Head of caudate nucleus (tissue), 42 donors: ENCODE results near the gene FAM83D.
"Not testable (repeated sequence)": the region's sequence is repeated elsewhere in the genome, so short reads cannot be mapped to it uniquely, and the experiment has no call there.

Experiments used
- DNase-seq, 42 donors: peaks; one replicate each; pipeline versions ENCODE4 v3.0.0 to v3.0.0-alpha.2; 2020 to 2021; ENCODE audit warnings: mixed read lengths in 7 of 42
- intact Hi-C: fragments of 100-400 bp; cut with DNase I; formaldehyde crosslinking; loops from one replicate; pipeline ENCODE4 v1.15.0; 2022

The FAM83D gene

DNA sequence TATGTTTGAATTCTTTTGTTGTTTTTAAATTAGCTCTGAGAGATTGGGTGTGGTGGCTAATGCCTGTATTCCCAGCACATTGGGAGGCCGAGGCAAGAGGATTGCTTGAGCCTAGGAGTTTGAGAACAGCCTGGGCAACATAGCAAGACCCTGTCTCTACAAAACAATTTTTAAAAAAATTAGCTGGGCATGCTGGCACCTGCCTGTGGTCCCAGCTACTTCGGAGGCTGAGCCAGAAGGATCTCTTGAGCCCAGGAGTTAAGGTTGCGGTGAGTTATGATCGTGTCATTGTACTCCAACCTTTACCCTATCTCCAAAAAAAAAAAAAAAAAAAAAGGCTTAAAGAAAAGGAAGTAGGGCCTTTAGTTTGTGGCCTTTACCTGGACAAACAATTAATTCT, 58.8 kb downstream of the FAM83D start:
- DNase-seq, result no peak
- intact Hi-C loops, result no loop called here

DNA sequence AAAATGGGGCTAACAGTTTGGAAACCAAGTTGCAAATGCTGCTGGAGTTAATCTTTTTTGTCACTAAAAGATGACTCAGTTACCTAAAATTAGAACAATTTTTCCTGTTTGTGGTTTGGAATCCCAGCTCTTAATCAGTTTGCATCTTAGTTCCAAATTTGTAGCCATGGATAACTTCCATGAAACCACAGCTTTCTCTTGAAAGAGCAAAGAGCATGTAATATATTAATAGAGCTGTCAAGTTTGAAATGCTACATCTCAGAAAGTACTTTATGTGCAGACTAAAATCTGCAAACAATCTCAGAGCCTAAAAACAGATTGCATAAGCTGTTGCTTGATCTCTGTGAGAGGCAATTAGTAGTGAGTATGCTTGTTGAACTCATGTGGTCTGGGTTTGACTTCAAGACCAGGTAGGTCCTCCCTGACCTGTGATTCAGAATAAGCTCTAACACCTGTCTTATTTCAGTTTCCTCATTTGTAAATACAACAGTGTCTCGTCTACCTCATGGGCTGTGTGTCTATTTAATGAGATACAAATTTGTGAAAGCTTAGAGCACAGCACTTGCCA, 59.5 kb downstream of the FAM83D start:
- intact Hi-C loops, result no loop called here
- DNase-seq, result peak in 2 of 42 donors; percentile 2 to 13

DNA sequence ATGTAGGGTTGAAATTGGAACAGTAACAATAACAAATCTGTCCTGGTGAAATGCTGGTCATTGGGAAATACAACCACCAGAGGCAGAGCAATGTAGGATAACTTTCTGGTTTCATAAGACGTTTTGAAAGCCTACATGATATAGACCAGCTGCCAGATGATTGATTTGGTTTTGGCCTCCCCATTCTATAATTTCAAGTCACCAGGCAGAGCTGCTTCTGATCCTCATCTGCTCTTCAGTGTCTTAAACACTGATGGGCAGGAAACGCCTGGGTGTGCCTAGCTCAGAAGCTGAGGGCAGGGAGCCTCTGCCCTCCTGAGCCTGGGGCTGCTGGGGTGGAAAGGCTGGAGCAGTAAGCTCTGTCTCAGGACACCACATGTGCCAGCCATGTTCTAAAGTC, 60.4 kb downstream of the FAM83D start:
- intact Hi-C loops, result no loop called here
- no peak for DNase-seq

DNA sequence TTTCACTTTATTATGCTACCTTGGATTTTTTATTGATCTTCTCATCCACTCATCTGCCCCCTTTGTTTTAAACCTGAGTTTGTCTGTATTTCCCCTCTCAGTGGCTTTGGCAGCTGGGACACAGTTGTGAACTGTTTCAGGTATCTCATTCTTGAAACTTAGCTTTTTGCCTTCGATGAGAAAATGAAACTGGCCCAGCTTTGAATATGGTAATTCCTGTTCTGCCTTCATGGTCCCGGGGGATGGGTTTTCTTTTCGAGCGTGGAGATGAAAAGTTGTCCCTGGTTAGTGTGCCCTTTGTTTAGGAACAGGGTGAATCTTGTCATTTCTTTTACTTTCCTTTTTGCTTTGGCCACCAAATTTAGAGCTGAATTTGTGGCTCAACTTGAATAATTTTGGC, 61.6 kb downstream of the FAM83D start:
- intact Hi-C loops, result no loop called here
- no peak for DNase-seq

DNA sequence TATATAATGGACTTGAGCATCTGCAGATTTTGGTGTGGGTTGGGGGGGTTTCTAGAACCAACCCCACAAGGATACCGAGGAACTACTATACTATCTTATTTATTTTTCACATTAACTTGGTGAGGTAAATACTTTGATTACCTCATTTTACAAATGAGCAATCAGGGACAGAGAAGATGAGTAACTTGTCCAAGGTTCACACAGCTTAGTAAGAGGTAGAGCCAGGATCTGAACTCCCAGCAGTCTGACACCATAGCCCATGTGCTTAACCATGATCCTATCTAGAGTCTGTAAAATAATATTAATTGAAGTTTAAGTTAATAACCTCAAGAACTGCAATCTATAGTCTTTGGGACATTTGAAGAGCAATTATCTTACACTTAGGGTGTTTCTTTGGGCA, 64.5 kb downstream of the FAM83D start:
- intact Hi-C loops, result no loop called here
- DNase-seq, result no peak

DNA sequence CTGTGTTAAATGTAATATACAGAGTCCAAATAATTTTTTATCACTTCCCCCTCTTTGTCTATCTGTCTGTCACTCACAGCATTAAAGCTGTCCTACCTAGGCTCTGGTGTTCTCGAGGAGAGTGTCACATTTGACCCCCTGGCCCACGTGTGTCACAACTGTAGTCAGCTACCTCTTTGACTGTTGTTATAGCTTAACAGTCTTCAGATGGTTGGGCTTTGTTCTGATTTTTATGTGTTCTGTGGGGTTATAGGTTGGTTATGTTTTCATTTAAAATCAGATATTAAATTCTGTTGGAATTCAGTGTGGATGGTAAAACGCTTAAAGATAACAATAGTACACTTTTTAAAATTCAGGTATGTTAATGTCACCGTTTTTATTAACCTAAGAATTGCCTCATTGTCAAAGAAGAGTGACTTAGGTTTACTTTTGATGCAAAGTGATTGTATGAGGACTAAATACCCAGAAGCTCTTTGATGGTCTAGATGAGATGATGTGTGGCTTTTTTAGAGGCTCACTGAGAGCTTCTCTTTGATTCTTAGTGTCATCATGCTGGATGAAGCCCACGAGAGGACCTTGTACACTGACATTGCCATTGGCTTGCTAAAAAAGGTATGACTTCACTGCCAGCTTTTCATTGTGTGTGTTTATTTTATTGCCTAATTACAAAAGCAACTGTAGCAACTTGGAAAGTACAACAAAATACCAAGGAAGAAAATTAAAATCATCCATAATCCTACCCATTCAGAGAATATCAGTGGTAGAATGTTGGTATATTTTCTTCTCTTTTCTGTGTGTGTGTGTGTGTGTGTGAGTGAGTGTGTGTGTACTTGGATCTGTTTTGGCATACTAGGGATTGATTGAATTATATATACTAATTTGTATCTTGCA, 65.8 kb downstream of the FAM83D start:
- no peak for DNase-seq
- intact Hi-C loops, result no loop called here

DNA sequence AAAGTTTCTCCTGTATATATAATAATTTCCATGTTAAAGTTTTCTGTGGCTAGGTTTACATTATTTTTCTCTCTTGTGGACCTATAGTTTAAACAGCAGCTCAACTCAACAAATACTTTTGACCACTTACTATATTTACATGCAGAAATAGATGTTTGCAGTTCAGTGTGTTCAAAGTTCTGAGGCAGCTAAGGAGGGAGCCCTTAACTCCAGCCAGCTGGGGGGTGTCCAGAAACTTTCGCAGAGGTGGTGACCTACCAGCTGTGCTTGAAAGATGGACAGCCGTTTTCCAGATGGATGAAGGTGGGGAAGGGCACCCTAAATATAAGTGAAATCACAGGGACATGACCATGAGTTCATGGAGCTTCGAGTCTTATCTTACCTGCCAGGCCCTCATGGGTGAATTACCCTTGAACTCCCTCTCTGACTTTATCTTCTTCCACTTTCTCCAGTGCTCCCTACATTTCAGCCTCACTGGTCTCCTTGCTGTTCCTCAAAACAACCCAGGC, 69.4 kb downstream of the FAM83D start:
- intact Hi-C loops, result no loop called here
- no peak for DNase-seq

DNA sequence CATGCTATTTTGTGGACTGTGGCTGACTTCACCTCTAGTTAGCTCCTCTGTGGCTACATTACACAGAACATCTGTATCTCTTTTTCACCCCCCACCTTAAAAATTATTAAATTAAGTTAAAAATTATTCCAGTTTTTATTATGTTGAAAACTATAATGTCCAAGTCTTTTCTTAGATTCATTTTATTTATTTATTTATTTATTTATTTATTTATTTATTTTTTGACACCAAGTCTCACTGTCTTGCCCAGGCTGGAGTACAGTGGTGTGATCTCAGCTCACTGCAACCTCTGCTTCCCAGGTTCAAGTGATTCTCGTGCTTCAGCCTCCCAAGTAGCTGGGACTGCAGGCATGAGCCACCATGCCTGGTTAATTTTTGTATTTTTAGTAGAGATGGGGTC, 70.6 kb downstream of the FAM83D start:
- DNase-seq, intact Hi-C loops: not testable (repeated sequence)

DNA sequence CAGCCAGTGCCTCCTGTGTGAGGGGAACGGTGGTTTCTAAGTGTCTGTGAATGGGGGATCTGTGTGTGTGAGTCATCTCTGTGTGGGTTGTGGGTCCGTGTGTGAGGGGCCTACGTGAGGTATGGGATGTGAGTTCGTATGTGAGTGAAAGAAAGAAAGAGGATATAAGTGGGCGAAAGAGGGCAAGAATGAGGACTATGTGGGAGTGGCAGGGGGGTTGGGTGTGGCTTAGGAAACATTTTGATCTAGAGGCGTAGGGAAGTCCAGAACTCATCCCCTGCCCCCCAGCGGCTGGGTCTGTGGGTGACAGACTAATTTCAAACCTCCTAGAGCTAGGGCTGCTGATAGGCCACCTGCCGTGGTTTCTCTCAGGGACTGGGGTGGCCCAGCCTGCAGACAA, 71.4 kb downstream of the FAM83D start:
- DNase-seq, result no peak
- intact Hi-C loops, result no loop called here

DNA sequence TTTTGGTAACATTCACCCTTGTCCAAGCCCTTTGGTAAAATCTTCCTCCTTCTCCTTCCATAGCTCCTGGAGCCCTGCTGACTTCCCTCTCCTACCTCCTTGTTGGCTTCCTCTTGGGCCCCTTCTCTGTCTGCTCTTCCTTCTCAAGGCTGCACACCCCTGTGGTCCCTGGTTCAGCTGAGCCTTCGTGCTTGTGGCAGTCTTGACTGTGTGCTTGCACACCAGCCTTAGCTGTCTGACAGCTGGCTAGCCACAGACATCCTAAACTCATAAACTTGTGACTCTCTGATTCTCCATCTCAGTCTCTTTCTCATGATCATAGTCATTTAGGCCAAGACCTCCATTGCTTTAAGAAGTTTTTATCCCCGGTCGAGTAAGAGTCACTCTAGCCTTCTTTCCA, 73.0 kb downstream of the FAM83D start:
- no peak for DNase-seq
- intact Hi-C loops, result no loop called here

DNA sequence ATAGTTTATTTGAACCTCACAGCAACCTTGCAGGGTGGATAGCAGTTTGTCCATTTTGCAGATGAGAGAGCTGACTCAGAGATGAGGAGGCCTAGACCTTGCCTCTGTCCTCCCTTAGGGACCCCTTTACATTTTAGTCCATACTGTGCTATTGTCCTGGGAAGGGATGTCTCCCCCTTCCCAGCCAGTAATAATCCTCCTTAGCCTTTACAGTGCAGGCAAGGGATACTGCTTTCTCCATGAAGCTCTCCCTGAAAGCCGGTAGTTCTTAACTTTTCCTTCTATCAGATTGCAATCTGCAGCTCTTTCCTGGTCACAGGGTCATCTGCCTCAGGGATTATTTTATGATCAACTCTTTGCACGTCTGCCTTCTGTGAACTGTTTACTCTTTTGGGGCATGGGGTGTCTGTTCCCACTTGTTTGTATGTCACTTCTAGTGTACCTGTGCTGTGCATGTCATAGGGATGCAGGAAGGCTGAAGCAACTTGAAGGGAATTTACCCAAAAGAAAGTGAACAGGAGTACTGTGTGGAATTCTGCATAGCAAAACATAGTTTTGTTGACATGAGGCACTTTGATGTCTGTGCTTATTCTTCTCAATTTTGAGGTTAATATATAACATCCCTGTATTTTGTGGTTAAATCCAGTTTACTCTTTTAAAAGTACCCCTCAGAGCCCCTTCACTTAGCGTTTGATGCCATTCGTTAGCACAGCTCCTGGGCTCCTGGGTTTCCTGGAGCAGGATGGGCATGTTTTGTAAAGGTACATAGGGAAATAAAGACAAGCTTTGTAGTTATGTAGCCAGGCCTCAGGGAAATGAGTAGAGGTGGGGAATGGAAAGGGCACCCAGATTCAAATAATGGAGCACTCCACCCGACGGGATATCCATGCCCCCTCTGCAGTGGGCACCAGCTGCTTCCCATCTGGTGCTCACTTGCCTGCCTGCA, 74.0 kb downstream of the FAM83D start:
- no peak for DNase-seq
- intact Hi-C loops, result no loop called here
